ENCODE data around the gene VAT1L.

The VAT1L gene

GRCh38 chr16:77834635-77835540 is 46.5 kb downstream of the VAT1L start:
- no peak for DNase-seq (ENCODE audit: low read depth)

- DNase-seq (ENCODE audit: low read depth): no peak
Observed at GRCh38 chr16:77836801-77837200, 48.4 kb downstream of the VAT1L start.

GRCh38 chr16:77838597-77839255 is 50.4 kb downstream of the VAT1L start:
- no peak for DNase-seq (ENCODE audit: low read depth)

- DNase-seq (ENCODE audit: low read depth): no peak
Observed at GRCh38 chr16:77840093-77840492, 51.7 kb downstream of the VAT1L start.

GRCh38 chr16:77840673-77841501 is 52.5 kb downstream of the VAT1L start:
- no peak for DNase-seq (ENCODE audit: low read depth)

- DNase-seq (ENCODE audit: low read depth): no peak
Observed at GRCh38 chr16:77841502-77841763, 53.1 kb downstream of the VAT1L start.

GRCh38 chr16:77842468-77842867 is 54.1 kb downstream of the VAT1L start:
- no peak for DNase-seq (ENCODE audit: low read depth)

- no peak for DNase-seq (ENCODE audit: low read depth)
Observed at GRCh38 chr16:77843405-77843804, 55.0 kb downstream of the VAT1L start.

GRCh38 chr16:77844801-77845200 is 56.4 kb downstream of the VAT1L start:
- no peak for DNase-seq (ENCODE audit: low read depth)

- no peak for DNase-seq (ENCODE audit: low read depth)
Observed at GRCh38 chr16:77849646-77850258, 61.4 kb downstream of the VAT1L start.

GRCh38 chr16:77850636-77851333 is 62.4 kb downstream of the VAT1L start:
- DNase-seq (ENCODE audit: low read depth): no peak

- no peak for DNase-seq (ENCODE audit: low read depth)
Observed at GRCh38 chr16:77853161-77853560, 64.8 kb downstream of the VAT1L start.

- DNase-seq (ENCODE audit: low read depth): no peak
Observed at GRCh38 chr16:77856438-77857160, 68.2 kb downstream of the VAT1L start.

GRCh38 chr16:77858060-77858459 is 69.7 kb downstream of the VAT1L start:
- no peak for DNase-seq (ENCODE audit: low read depth)

GRCh38 chr16:77859493-77860232 is 71.3 kb downstream of the VAT1L start:
- no peak for DNase-seq (ENCODE audit: low read depth)

GRCh38 chr16:77860953-77861352 is 72.6 kb downstream of the VAT1L start:
- DNase-seq (ENCODE audit: low read depth): no peak

GRCh38 chr16:77863250-77863649 is 74.9 kb downstream of the VAT1L start:
- no peak for DNase-seq (ENCODE audit: low read depth)

GRCh38 chr16:77866752-77867151 is 78.4 kb downstream of the VAT1L start:
- DNase-seq (ENCODE audit: low read depth): no peak

GRCh38 chr16:77868052-77868451 is 79.7 kb downstream of the VAT1L start:
- no peak for DNase-seq (ENCODE audit: low read depth)

GRCh38 chr16:77868478-77868877 is 80.1 kb downstream of the VAT1L start:
- DNase-seq (ENCODE audit: low read depth): no peak

All from activated T-helper 9 cell treated with anti-CD3 and anti-CD28 coated beads, Interleukin-2, amount 50 U/mL, for 16 hours (primary cell).